Measurements from ENCODE around the gene PM20D2. TPM values are rescaled to one million over a fixed set of nuclear protein-coding genes. Genes with fewer than 3 reads are reported as not detected.
A peak's percentile ranks its signal among the peaks of the same experiment; 100 is the strongest.

PM20D2 gene
- total RNA-seq, 1 experiment from 2014 or later = 41.7 TPM

- peak overlapping the region; percentile 69 for H3K4me3 ChIP-seq (ENCODE audit: low read depth, low read length, poor library complexity, severe bottlenecking)
- no peak for DNase-seq (ENCODE audit: low spot score)
- H3K4me1 ChIP-seq (ENCODE audit: insufficient read depth, low read length, poor library complexity, severe bottlenecking) = peaks cover 17% of the 10 kb centered on the region
- no peaks in the 10 kb centered on the region for H3K9me3 ChIP-seq (ENCODE audit: low read depth, low read length, poor library complexity, severe bottlenecking)
- no TSS peak for BruUV-seq (replicated peaks)
- ChIA-PET POLR2A (ENCODE audit: low non-redundant PET) (no interaction called here), CTCF (no interaction called here)
- intact Hi-C loops (cut with micrococcal nuclease; ENCODE audit: unreplicated experiment) = no loop called here
- no peaks in the 10 kb centered on the region for H3K27me3 ChIP-seq (replicated peaks; ENCODE audit: insufficient read depth, low read depth, low read length, poor library complexity)
- no peaks in the 10 kb centered on the region for H3K36me3 ChIP-seq (ENCODE audit: insufficient read depth, low read length, poor library complexity, severe bottlenecking)
- no peak for TF ChIP-seq EZH2 (IDR thresholded peaks at IDR 0.05; ENCODE audit: borderline replicate concordance, low read depth, low read length, poor library complexity, severe bottlenecking)
- TF ChIP-seq CTCF (conservative IDR thresholded peaks at IDR 0.05; ENCODE audit: low read depth, low read length) = no peak
- H3K27ac ChIP-seq (ENCODE audit: low read depth, low read length, poor library complexity, severe bottlenecking) = peak overlapping the region; percentile 33
Observed at GRCh38 chr6:89144354-89144906, 1.4 kb upstream of the PM20D2 start.

- Histone ChIP-seq H3K4me1 (ENCODE audit: insufficient read depth, low read length, poor library complexity, severe bottlenecking) (peaks cover 17% of the 10 kb centered on the region), H3K27ac (ENCODE audit: low read depth, low read length, poor library complexity, severe bottlenecking) (peak overlapping the region; percentile 85), H3K27me3 (replicated peaks; ENCODE audit: insufficient read depth, low read depth, low read length, poor library complexity) (no peaks in the 10 kb centered on the region), H3K4me3 (ENCODE audit: low read depth, low read length, poor library complexity, severe bottlenecking) (peak overlapping the region; percentile 69), H3K9me3 (ENCODE audit: low read depth, low read length, poor library complexity, severe bottlenecking) (no peaks in the 10 kb centered on the region), H3K36me3 (ENCODE audit: insufficient read depth, low read length, poor library complexity, severe bottlenecking) (peaks cover 7% of the 10 kb centered on the region)
- ChIA-PET POLR2A (ENCODE audit: low non-redundant PET) (interaction anchor here (0.6 to 0.7 kb wide), 2 partner anchors 35 to 167 kb away, joined by 3 to 4 read pairs; no protein-coding TSS in a partner anchor), CTCF (interaction anchor here (0.6 to 1.0 kb wide), 2 partner anchors 163 to 318 kb away, joined by 3 read pairs; no protein-coding TSS in a partner anchor)
- intact Hi-C loops (cut with micrococcal nuclease; ENCODE audit: unreplicated experiment) = loop anchor here (5.0 kb wide), 1 partner anchor 97 kb away; no protein-coding TSS in a partner anchor
- DNase-seq (ENCODE audit: low spot score) = peak; percentile 60
- TF ChIP-seq EZH2 (IDR thresholded peaks at IDR 0.05; ENCODE audit: borderline replicate concordance, low read depth, low read length, poor library complexity, severe bottlenecking) (no peak), CTCF (conservative IDR thresholded peaks at IDR 0.05; ENCODE audit: low read depth, low read length) (no peak)
- BruUV-seq (replicated peaks) = TSS peak; percentile 66
Observed at GRCh38 chr6:89145091-89145955, 532 bp upstream of the PM20D2 start.

- H3K27ac ChIP-seq (ENCODE audit: low read depth, low read length, poor library complexity, severe bottlenecking) = peak overlapping the region; percentile 85
- TF ChIP-seq EZH2 (IDR thresholded peaks at IDR 0.05; ENCODE audit: borderline replicate concordance, low read depth, low read length, poor library complexity, severe bottlenecking) = no peak
- TF ChIP-seq CTCF (conservative IDR thresholded peaks at IDR 0.05; ENCODE audit: low read depth, low read length) = no peak
- H3K4me1 ChIP-seq (ENCODE audit: insufficient read depth, low read length, poor library complexity, severe bottlenecking) = peaks cover 17% of the 10 kb centered on the region
- CTCF ChIA-PET = interaction anchor here (0.6 kb wide), 1 partner anchor 143 kb away, joined by 3 read pairs; no protein-coding TSS in a partner anchor
- peaks cover 13% of the 10 kb centered on the region for H3K36me3 ChIP-seq (ENCODE audit: insufficient read depth, low read length, poor library complexity, severe bottlenecking)
- POLR2A ChIA-PET (ENCODE audit: low non-redundant PET) = no interaction called here
- peak overlapping the region; percentile 69 for H3K4me3 ChIP-seq (ENCODE audit: low read depth, low read length, poor library complexity, severe bottlenecking)
- BruUV-seq (replicated peaks) = TSS peak; percentile 69
- peak; percentile 39 for DNase-seq (ENCODE audit: low spot score)
- H3K9me3 ChIP-seq (ENCODE audit: low read depth, low read length, poor library complexity, severe bottlenecking) = no peaks in the 10 kb centered on the region
- H3K27me3 ChIP-seq (replicated peaks; ENCODE audit: insufficient read depth, low read depth, low read length, poor library complexity) = no peaks in the 10 kb centered on the region
- intact Hi-C loops (cut with micrococcal nuclease; ENCODE audit: unreplicated experiment) = loop anchor here (5.0 kb wide), 1 partner anchor 95 kb away; no protein-coding TSS in a partner anchor
Observed at GRCh38 chr6:89146718-89147700, 1.2 kb downstream of the PM20D2 start.
